ENCODE measurements around the gene CD81.

- TF ChIP-seq CTCF (IDR thresholded peaks at IDR 0.05; ENCODE audit: low read depth, low read length, poor library complexity, severe bottlenecking) (no peak), EZH2phosphoT487 (IDR thresholded peaks at IDR 0.05; ENCODE audit: borderline replicate concordance, low read length) (no peak)
These were observed 68.0 kb downstream of the CD81 start, which contains the start of gene KCNQ1 for GRCh38 chr11:2444821-2445745.
